Stimulated activated CD4-positive, alpha-beta T cell treated with anti-CD3 and anti-CD28 coated beads, Interleukin-1b, Interleukin-23, amount 100 ng/mL, for 1 hour (primary cell): ENCODE data around the gene ERCC2.
"Not testable (repeated sequence)": the region's sequence is repeated elsewhere in the genome, so short reads cannot be mapped to it uniquely, and the experiment has no call there.

Experiments
- DNase-seq, 2 donors: peaks; one replicate each; pipeline ENCODE4 v3.0.0-alpha.2; 2020; ENCODE audit warnings: low read depth in 2 of 2

The ERCC2 gene

DNA sequence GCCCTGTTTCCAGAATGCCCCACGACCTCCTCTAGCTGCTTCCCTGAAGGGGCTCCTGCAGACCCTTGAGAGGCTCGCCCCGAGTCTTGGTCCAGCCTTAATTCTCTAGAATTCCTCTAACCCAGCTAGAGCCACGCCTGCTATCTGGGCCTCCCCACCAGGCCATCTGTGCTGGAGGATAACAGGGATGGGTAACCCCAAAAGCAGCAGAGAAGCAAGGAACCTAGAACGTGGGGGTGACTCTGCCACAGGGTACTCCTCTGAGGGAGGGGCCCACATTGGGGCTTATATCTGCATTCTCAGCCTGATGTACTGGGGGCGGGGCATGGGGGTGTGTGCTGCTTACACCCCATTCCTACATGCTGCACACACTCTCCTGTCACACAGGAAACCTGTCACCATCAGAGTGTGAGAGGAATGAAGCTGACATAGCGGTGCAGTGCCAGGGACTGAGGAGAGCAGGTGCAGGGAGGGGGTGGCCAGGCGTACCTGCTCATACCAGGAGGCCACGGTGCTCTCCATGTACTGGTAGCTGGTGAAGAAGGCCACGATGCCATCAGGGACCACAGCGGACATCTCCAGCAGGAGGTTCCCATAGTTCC lies 16.0 kb downstream of the ERCC2 start:
- DNase-seq = no peak

DNA sequence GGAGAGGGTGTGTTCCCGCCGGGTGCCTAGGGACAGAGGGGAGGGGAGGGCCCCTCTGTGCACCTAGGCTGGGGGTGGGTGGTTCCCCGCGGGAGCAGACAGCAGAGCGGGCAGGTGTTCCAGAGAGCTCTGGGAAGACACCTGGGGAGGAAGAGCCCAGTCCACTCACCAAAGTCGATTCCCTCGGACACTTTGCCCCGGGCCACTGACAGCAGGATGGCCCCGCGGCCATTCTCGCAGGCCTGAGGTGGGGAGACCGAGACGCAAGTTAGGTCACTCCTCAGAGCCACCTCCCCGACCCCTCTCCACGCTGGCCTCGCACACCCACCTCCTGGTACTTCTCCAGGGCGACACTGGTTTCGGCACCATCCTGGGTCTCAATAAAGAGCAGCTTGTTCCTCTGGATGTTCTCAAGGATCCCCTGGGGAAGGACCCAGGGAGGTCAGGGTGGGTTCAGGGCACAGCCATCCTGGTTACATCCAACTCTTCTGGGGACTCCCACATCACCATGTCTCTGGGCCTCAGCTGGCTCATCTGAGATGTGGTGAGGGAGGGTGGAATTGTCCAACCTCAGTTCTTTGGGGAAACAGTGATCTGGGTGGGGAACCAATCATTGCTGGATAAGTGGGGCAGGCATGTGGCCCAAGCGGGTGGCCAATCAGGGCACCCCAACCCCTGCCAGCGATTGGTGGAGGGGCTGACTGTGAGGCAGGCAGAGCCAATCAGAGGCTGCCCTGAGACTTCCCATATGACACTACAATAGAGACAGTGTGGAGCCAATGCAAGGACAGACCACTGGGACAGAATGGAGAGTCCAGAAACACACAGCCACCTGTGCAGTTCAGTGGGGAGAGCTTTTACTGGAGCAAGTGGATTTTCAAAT lies 17.2 kb downstream of the ERCC2 start:
- no peak for DNase-seq

DNA sequence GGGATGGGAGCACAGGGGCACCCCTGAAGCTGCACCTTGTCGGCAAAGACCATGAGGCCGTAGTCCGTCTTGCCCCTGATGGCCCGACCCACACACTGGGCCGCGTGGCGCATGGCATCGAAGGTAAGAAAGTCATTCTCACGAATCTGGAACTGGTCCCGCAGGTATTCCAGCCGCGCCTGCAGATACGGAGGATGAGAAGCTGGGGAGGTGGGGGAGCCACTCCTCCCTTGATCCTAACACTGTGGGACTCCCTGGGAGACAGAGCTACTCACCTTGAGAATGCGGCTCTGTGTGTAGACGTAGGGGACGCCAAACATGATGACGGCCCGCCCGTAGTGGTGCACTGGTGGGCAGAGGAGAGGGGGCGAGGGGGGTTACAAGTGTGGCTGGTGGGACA lies 17.9 kb downstream of the ERCC2 start:
- no peak for DNase-seq

DNA sequence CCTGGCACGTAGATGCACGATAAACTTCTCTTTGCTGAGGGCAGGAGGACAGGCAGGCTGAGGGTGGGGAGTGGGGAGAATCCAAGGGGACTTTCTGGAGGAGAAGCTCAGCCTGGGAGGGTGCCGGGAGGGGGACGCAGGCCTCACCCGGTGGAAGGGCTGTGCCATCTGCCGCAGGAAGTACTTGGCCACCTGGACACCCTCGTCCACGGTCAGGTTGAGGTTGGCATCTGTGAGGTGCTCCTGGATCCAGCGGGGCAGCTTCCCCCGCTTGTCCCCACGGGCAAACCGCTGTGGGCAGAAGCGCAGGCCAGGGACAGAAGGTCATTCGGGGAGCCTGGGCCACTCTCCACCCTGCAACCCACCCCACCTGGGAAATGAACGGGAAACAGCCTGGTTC lies 18.3 kb downstream of the ERCC2 start:
- no peak for DNase-seq

DNA sequence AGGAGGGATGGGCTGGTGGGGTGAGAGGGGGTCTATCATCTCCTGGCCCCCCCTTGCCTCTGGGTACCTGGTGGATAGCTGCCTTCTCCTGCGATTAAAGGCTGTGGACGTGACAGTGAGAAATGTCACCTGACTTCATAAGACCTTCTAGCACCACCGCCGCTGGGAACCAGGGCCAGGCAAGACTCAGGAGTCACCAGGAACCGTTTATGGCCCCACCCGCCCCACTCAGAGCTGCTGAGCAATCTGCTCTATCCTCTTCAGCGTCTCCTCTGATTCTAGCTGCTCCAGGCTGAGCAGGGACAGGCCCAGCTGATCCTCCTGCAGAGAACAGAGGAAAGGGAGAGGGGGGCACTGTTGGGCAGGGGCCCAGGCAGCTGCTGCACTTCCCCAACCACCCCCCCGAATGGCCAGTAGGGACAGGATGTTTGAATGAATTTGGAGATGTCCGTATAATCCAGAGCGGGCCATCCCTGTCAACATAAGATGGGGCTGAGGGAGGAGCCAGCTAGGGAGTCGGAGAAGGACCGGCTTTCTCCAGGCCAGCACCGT lies 18.9 kb downstream of the ERCC2 start:
- no peak for DNase-seq

DNA sequence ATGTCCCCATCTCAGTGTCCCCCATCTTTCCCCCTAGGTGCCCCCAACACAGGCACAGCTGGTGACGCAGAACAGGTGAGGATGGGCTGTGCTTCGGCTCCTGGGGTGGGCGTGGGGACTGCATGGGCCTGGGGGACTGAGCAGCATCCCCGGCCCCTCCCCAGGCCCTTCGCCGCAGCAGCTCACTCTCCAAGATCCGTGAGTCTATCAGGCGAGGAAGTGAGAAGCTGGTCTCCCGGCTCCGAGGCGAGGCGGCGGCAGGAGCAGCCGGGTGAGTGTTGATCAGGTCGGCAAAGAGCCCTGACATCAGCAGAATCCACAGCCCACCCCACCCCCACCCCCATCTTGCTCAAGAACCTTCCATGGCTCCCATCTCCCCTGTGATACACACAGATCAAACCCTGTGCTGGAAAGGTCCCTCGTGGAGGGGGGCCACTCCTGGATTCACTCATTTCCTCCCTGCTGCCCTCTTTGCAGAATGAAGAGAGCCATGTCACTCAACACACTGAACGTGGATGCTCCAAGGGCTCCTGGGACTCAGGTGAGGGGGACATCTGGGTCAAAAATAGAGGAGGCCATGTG lies 19.8 kb downstream of the ERCC2 start:
- DNase-seq = no peak

DNA sequence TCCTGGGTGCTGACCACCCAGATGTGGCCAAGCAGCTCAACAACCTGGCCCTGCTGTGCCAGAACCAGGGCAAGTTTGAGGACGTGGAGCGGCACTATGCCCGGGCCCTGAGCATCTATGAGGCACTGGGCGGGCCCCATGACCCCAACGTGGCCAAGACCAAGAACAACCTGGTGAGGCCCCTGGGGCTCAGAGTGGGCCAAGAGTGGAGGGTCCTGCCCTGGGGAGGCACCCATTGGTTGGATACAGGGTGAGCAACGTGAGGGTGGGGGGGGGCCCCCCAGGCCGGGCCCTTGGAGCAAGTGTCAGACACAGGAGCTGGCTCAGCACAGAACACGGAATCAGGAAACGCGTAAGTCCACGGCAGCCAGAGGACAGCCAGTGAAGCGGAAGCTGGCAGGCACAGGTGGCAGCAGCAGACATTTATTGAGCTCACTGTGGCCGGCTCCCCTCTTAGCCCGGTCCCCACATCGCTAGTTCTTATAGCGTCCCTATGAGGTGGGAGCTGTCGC lies 20.9 kb downstream of the ERCC2 start:
- DNase-seq = no peak

DNA sequence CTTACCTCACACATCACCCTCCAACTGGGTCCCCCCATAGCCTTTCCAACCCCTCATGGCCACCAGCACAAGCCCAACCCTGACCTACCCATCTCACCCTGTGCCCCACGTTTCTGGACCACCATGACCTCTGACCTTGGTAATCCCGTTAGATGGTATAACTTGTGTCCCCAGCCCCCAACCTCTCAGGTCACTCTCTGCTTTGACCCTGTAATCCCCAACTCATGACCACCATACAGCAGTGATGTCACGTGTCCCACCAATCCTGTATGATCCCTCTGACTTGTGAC lies 21.3 kb downstream of the ERCC2 start:
- DNase-seq = no peak

DNA sequence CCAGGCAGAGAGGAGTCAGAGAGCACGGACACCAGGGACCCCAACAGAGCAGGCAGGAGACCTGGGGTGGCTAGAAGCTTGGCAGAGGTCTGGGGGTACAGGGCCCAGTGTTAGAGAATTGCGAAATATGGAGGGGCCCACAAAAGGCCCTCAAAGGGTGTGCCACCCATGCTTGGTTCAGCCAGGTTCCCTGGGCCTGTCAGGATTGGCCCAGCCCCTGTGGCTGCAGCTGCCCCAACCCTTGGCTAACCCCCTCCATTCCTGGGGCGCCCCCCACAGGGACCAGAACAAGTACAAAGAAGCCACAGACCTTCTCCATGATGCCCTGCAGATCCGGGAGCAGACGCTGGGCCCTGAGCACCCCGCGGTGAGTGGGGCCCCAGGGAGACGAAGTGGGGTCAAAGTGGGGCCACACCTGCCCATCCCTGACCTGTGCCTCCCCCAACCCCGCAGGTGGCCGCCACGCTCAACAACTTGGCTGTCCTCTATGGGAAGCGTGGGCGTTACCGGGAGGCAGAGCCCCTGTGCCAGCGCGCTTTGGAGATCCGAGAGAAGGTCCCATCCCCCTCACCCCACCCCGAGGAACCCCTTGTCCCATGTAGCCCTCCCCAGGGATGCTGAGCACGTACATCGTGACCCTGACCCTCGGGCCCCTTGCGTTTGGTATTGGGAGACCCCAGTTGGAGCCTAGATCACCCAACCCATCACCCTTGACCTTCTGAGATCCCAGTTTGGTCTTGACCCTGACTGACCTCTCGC lies 21.8 kb downstream of the ERCC2 start:
- no peak for DNase-seq

DNA sequence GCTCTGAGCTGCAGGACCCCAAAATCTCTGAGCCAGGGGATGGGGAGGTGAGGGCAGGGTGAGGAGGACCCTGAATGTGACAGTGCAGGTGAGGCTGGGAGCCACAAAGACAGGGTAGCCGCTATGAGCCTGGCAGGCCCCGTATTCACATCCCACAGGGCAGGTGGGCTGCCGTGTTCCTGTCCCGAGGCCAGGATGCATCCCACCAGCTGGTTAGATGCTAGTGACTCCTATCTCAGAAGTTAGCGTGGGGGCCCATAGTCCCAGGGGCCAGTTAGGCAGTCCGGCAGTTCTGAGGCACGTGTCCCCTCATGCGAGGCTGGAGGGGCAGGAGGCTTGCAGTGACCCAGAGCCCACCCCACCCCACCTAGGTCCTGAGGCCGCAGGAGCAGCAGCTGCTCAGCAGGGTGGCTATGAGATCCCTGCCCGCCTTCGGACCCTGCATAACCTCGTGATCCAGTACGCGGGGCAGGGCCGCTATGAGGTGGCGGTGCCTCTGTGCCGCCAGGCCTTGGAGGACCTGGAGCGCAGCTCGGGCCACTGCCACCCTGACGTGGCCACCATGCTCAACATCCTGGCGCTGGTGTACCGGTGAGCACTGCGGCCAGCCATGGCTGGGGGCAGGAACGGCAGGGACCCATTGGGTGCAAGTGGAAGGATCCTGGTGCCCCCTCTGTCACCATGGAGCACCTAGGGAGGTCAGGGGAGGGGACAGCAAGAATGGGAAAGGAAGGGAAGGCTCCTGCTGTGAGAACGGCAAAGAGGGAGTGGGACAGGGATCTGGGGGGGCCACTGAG lies 22.6 kb downstream of the ERCC2 start:
- no peak for DNase-seq

DNA sequence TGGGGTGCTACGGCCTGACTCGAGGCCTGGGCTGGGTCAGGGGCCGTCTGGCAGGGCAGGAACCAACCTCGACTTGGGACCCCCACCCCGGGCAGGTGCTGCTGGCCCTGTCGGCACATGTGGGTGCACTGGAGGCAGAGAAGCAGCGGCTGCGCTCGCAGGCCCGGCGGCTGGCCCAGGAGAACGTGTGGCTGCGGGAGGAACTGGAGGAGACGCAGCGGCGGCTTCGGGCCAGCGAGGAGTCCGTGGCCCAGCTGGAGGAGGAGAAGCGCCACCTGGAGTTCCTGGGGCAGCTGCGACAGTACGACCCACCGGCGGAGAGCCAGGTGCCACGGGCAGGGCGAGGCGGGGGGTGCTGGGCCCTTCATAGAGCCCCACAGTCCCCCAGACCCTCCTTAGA lies 23.9 kb downstream of the ERCC2 start:
- DNase-seq = no peak

DNA sequence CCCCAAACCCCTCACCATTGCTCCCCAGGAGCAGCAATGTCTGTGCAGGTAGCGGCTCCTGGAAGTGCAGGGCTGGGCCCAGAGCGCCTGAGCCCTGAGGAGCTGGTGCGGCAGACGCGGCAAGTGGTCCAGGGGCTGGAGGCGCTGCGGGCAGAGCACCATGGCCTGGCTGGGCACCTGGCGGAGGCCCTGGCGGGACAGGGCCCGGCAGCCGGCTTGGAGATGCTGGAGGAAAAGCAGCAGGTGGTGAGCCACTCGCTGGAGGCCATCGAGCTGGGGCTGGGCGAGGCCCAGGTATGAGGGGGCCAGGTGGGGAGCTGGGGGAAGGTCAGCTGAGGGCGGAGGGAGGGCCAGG lies 24.9 kb downstream of the ERCC2 start:
- no peak for DNase-seq

DNA sequence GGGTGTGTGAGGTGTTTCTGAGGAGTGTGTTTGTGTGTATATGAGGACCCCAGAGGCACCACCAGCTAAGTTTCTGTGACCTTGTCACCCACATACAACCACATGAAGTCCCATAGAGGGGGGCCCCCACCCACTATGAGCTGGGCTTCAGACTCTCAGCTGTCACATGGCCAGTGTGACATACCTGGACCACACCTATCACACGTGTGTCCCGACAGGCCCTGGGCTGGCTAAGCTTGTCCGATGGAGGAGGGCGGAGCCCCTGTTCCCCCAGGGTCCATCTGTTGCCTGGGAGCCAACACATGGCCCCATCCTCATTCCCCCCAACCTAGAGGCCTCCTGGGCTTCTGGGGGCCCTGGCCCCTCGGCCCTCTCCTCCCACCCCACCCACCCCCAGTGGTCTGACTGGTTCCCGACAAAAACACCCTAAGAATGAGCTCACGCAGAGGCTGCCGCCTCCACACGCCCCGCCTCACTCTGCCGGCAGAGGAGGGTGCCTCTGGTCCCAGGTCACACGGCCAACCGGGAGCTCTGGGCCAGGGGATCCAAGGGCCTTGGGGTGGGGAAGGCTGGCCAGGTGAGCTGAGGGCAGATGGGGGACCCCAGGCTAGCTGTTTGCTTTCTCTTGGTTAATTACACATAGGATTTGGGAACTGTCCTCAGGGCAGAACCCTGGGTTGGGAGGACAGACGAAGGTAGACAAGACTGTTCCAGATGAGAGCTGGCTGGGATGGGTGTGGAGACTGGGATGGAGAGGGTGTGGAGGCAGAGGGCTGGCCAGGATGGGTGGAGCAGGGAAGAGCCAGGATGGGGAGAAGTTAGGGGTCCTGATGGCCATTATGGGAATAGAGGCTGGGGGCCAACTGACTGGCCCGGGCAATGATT lies 25.5 kb downstream of the ERCC2 start:
- no peak for DNase-seq

DNA sequence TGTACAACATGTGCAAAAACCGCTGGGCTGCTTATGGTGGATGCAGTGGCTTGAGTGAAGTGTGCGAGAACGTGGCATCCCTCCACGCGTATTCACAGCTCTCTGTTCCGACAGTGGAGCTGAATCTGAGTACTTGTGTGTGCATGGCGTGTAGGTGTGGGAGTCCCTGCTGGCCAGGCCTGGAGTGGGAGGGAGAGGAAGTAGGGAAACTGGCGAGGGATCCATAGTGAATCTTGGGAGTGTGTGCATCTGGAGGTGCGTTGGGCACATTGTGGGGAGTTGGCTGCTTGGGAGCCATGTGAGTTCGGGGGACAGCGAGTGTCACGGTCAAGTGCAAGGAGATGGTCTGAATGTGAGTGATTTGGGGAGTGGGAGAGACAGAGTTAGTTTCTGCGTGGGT lies 27.5 kb downstream of the ERCC2 start:
- no peak for DNase-seq

DNA sequence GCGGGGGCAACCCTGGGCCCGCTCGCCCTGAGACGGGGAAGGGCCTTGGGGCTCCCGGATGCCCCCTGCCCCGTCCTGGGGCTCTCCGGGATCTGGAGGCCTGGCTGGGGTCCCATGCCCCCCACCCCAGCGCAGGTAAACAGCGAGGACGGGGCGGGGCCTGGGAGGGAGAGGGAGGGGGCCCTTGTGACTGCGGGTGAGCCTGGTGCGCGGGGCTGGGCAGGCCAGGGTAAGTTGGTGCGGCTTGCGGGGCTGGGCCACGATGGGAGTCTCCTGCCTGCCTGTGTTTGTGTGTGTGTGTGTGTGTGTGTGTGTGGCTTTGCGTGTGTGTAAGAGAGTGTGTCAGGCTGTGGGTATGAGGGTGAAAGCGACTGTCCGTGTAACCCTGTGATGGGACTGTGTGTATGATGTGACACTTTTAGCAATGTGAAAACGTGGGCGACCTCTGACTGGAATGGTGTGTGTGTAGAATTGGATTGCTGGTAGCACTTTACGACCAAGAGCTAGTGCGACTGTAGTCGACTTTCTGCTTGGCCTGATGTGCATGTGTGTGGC lies 29.4 kb downstream of the ERCC2 start:
- no peak for DNase-seq

DNA sequence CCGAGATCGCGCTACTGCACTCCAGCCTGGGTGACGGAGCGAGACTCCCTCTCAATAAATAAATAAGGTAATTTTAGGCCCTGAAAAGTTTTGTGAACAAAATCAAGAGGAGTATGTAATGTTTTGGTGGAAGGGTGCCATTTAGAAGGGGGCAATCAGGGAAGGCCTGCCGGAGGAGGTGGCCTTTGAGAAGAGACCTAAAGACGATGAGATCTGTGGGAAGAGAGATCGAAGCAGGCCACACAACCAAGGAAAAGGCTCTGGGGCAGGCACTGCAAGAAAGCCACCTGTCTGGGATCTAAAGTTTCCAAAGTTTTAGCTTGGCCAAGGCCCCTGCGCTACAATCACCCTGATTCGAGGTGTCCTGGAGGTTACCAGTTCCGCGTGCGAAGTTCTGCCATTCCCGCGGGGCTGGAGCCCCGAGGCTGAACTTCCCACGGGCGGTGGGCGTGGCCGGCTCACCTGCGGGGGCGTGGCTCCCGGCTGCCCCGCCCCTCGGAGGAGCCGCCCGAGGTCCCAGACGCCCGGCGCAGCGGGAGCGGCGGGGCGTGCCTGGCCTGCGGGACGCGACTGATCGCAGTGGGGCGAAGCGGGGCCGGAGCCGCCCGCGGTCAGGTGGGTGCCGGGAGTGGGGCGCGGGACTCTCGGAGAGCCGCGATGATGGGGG lies 30.0 kb downstream of the ERCC2 start, which contains the start of gene KLC3:
Gene KLC3, plus strand, starts transcription at position 519 of the 667 bp plus-strand sequence. CDS start 4,792 bp downstream, outside the sequence.
- DNase-seq = peak in 1 of 2 donors; percentile 21

DNA sequence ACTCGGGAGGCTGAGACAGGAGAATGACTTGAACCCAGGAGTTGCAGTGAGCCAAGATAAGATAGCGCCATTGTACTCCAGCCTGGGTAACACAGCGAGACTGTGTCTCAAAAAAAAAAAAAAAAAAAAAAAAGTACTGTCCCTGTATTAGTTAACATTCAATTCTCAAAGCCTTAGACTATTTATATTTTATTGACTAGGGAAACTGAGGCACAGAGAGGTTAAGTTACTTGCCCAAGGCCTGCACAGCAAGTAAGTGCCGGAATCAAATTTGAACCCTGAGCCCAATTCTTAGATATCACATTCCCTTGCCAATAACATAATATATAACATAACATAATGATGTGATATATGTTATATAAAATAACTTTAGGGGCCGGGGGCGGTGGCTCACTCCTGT lies 30.7 kb downstream of the ERCC2 start:
- DNase-seq = no peak

DNA sequence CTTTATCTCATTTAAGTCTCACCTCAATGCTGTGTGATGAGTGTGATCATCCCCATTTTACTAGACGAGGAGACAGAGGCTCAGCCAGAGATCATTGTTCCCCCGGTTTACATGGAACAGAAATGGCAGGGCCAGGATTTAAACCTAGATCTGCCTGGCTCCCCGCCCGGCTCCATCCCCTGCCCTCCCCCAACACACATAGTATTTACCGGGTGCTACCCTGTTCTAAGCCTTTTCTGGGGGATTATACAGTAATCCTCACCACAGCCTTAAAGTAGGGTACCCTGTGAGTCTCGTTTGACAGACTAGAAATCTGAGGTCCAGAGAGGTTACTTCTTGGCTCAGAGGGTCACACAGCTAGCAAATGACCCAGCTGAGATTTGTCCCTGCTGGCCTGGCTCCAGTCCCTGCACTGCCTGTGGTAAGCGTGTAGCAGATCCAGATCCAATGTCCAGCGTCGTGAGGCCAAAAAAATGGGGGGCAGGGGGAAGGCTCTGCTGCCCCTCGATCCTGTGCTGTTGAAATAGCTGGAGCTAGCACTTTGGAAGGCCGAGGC lies 33.6 kb downstream of the ERCC2 start:
- DNase-seq = no peak

DNA sequence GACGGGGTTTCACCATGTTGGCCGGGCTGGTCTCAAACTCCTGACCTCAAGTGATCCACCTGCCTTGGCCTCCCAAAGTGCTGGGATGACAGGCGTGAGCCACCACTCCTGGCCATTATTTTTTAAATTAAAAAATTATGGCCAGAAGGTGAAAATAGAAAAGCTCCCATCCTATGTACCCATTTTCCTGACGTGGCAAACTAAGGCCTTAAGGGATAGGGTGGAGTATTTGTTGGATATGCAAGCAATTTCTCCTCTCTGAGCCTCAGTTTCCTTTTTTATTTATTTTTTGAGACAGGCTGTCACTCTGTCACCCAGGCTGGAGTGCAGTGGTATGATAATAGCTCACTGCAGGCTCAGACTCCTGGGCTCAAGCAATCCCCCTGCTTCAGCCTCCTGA lies 35.5 kb downstream of the ERCC2 start:
- DNase-seq = not testable (repeated sequence)
